Activated CD8-positive, alpha-beta memory T cell treated with anti-CD3 and anti-CD28 coated beads, Interleukin-2, amount 50 U/mL, for 48 hours (primary cell): ENCODE results near the gene ARSA.

Experiments used
- DNase-seq: peaks from one replicate; pipeline ENCODE4 v3.0.0-alpha.2; 2020

Gene ARSA

DNA sequence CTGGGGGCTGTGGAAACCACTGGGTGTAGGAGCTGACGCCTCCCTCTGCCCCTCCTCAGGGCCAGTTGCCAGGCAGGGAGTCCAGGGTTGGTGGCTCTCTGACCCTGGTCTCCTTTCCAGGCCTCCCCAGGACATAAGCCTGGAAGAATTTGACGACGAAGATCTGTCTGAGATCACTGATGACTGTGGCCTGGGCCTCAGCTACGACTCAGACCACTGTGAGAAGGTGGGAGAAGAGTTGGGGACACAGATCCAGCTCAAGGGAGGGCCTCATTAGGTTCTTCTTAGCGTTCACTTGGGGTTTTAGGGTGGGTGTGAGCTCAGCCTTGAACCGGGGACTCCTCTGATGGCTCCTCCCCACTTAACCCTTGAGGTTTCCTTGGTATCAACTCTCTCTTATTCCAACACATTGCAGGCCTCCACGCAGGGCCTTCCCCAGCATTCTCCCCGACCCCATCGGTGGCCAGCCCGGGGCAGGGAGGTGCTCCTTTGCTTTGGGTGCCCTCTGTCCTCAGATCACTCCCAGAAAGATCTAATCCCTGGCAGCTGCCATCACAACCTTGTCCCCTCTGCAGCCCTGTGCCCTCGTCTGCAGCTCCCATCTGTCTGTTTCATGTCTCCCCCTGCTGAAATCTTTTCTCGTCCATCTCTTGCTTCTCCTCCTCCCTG lies 26.1 kb downstream of the ARSA start:
- DNase-seq, result no peak

- DNase-seq, result no peak
These were observed 26.8 kb downstream of the ARSA start for GRCh38 chr22:50600967-50601668.

- DNase-seq, result no peak
These were observed 27.4 kb downstream of the ARSA start, which contains the start of gene MAPK8IP2 for GRCh38 chr22:50600538-50600937. Gene MAPK8IP2, plus strand, starts transcription at chr22:50600793. Its CDS starts 26 bp downstream, at chr22:50600819.

DNA sequence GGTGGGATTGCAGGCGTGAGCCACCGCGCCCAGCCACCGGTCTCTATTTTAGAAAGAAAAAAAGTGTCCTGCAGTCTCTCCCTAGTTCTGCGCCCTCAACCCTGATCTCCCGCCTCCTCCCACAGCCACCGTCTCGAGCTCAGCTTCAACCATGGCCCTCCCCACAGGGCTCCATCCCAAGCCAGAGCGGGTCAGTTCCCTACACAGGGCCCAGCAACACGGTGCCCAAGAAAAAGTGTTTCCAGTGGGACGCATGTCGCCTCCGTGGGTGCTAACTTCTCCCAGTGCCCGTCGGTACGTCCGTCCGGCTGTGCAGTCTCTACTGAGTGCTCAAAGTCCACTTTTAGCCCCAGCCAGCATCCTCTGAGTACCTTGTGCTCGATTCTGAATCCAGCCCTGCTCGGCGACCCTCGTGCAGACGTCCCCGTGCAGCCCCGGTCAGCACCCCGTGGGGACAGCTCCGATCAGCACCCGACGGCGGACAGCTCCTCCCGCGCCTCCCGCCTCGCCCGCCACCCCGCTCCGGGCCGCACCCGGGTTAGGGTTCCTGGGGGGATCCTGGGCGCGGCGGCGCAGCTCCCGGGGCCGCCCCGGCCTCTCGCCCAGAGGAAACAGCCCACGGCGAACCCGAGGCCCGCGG lies 28.0 kb downstream of the ARSA start:
- DNase-seq, result peak; percentile 85

- DNase-seq, result no peak
These were observed 30.9 kb downstream of the ARSA start for GRCh38 chr22:50597097-50597496.

DNA sequence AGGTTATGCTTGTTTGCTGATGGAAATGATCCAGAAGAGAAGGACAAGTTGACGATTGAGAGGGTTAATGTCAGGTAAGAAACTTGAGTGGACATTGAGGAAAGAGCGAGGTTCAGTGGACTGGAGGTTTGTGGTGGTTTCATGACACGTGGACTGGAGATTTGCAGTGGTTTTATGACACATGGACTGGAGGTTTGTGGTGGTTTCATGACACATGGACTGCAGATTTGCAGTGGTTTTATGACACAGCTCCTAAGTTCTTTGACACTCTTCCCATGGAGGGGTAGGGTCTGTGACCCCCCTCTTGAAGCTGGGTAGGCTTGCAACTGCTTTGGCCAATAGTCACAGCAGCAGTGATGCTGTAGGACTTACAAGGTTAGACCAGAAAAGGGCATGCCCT lies 32.8 kb downstream of the ARSA start:
- no peak for DNase-seq

DNA sequence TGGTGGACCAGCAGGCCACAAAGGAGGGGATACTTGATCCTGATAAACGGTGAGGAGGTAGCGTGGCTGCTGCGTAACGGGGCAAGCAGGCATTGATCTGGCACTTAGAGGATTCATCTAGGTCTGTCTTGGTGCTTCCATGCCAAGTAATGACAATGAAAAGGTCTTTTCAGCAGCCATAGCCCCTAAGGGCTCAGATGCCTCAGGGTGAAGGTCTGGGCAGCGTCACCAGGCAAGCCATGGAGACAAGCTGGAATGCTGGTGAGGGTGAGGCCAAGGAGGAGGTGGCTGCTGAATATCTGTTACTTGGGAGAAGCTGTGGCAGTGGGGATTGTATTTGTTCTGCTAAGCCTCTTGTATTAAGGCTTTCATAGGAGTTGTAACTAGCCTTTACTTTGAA lies 40.5 kb downstream of the ARSA start:
- no peak for DNase-seq

DNA sequence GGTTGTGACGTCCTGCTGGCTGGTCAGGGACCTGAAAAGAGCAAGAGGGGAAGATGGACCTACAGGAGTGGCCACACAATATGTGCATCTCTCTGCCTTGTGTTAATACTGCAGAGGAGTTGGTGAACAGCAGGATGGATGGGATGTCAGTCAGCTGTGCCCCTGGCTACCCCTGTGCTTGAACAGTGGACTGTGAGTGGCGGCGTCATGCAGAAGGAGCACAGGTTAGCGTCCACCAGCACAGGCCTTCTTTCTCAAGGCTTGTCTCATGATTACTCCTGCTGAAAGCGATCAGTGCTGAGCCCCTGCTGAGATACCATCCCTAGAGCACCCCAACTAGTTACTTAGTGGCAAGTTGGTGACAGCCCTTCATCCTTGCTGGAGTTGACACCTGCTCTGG lies 41.5 kb downstream of the ARSA start:
- no peak for DNase-seq

GRCh38 chr22:50585781-50586180 lies 42.2 kb downstream of the ARSA start:
- DNase-seq, result no peak

GRCh38 chr22:50585238-50585637 lies 42.7 kb downstream of the ARSA start:
- DNase-seq, result no peak

GRCh38 chr22:50584106-50585096 lies 43.6 kb downstream of the ARSA start:
- DNase-seq, result no peak

DNA sequence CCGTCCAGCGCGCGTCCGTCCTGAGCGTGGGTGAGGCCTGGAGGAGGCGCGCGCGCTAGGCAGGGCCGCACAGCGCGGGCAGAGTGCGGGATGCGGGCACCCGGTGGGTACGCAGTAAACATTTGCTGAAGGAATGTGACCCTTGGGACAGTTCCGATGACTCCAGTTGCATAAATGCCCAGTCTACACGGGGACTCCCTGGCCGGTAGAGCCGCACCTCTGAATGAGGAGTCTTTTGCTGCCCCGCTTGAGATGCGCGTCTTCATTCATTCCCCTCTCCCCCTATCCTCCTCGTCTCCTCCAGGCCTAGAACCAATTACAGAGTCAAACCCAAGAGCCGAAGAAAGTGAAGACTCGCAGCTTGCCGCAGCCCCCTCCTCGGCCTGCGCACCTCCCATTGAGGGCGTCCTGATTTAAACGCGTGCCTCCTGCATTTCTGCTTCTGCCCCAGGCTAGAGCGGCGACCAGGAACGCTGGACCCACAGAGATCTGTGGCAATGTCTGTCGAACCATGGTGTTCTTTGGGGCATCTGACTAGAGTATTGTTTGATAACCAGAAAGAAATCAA lies 44.6 kb downstream of the ARSA start:
- DNase-seq, result no peak

GRCh38 chr22:50582493-50583293 lies 45.3 kb downstream of the ARSA start, which contains the start of gene CHKB:
Gene CHKB, minus strand, starts transcription at chr22:50582849. Its CDS starts 68 bp downstream, at chr22:50582781.
- DNase-seq, result peak; percentile 98

DNA sequence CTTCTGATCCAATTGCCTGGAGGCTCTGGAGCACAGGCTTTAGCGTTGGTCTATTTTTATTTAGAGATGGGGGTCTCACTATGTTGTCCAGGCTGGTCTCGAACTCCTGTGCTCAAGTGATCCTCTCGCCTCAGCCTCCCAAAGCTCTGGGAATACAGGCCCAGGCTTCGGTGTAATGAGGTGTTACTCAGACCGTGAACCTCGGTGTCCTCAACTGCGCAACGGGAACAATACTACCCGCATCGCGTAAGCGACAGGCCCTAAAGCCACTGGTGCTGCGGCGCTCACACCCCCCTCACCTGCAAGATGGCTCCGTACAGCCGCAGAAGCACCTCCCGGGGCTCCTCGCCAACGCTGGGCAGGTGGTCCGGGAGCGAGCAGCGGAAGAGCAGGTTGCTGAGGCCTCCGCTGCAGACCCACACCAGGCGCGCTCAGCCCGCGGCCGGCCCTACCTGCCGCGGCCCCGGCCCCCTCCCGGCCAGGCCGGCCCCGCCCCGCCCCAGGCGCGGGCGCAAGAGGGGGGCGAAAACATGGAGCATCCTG lies 45.9 kb downstream of the ARSA start:
- DNase-seq, result peak; percentile 72

DNA sequence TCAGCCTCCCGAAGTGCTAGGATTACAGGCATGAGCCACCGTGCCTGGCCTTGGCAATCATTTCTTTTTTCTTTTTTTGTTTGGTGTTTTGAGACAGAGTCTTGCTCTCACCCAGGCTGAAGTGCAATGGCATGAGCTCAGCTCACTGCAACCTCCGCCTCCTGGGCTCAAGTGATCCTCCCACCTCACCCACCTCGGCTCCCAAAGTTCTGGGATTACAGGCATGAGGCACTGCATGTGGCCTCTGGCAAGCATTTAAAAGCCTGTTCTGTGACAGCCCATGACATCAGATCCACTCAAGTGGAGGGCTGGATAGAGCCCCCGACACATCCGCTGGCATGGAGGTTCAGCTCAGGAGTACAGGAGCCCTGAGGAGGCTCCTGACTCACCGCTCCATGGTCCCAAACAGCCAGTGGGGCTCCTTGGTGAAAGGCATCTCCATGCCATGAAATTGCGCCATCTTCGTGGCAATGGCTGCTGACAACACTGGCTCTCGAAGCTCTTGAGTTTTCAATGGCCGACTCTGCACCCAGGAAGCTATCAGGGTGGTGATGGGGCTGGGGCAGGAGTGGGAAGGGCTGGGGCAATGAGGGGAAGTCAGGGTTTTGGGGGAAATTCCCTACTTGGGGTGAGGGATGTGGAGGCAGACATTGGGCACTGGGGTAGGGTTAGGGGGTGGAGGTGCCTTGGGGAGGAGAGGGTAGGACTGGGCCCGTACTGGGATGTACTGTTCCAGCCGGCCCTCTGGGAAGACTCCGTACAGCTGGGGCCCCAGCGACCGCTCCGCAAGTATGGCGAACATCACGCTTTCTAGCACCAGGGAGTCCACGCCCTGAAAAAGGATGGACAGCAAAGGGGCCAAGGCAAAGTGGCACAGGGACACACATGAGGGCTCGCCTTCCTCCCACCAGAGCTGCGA lies 46.7 kb downstream of the ARSA start:
- DNase-seq, result peak; percentile 51

- no peak for DNase-seq
These were observed 48.2 kb downstream of the ARSA start for GRCh38 chr22:50579752-50580151.

DNA sequence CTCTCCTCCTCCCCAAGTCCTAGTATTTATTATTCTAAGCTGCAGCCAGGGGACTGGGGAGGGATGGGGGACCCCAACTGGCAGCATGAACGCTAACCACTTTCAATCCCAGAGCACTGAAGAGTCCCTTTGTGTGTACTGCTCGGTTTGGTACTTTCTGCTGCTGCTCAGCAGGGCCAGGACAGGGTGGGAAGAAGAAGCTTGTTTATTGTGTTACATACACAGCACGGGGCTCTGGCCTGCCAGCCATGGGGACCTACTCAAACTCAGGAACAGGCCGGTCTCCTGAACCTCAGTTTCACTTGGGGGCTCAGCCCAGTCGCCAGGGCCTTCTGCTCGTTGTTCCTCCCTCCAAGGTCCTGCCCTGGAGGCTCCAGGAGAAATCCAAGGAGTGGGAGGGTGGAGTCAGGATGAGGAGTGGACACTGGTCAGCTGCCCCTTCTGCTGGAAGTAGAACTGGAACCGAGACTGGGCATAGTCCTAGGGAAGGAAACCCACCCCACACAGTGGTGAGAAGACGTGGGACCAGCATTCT lies 49.1 kb downstream of the ARSA start:
- no peak for DNase-seq

DNA sequence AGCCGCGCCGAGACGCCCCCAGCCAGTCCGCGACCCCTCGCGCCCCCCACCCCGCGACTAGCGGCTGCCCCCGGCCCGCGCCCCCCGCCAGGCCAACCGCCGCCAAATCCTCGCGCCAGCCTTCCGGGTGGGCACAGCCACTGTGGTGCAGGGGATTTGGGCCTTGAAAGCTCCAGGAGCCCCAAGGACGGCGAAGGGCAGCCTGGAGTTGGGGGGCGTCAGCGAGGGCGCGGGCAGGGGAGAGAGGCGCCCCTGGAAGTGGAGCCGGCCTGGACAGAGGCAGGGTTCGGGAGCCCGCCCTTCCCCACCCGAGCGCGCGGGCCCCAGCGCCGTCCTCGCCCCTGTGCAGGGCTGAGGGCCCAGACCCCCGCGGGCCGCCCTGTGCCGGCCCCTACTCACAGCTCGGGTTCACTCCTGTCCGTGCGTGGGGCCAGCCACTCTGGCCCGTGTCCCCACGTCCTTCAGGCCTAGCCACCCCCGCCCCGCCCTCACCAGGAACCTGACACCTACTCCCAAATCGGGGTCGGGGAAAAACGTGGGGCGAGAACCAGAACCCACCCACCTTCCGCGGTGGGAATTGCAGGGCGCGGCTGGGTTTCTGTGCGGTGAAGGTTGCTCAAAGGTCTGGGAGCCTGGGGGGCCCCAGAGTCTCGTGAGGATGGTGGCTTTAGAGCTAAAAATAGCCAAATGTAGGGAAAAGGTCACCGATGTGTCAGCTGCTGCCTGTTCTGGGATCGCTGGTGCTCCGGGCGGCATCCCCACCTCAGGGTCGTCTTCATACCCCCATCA lies 49.8 kb downstream of the ARSA start, which contains the start of gene CPT1B:
Gene CPT1B (minus strand): TSS at position 441 of the 789 bp plus-strand sequence. CDS start 512 bp downstream, outside the sequence.
- DNase-seq, result no peak

- no peak for DNase-seq
These were observed 50.3 kb downstream of the ARSA start for GRCh38 chr22:50577697-50577986.
